Astrocyte of the hippocampus (primary cell): ENCODE measurements around the gene GNG7.

Experiments
- DNase-seq: peaks from one replicate; pipeline ENCODE4 v3.0.0; 2011; ENCODE audit warnings: low read depth, low spot score

Gene GNG7

GRCh38 chr19:2702170-2703076, at the start of gene GNG7:
Gene GNG7, minus strand, starts transcription at chr19:2702694. Its CDS starts 182,006 bp downstream, at chr19:2520688.
- DNase-seq, result peak; percentile 96

- no peak for DNase-seq
These were observed 48.9 kb upstream of the GNG7 start for GRCh38 chr19:2751438-2751830.

- DNase-seq, result no peak
These were observed 48.4 kb upstream of the GNG7 start for GRCh38 chr19:2750808-2751437.

GRCh38 chr19:2747349-2747748, 44.9 kb upstream of the GNG7 start:
- no peak for DNase-seq

- DNase-seq, result no peak
These were observed 41.6 kb upstream of the GNG7 start for GRCh38 chr19:2744113-2744512.

GRCh38 chr19:2743099-2743498, 40.6 kb upstream of the GNG7 start:
- DNase-seq, result no peak

GRCh38 chr19:2740314-2740656, 37.8 kb upstream of the GNG7 start:
- DNase-seq, result no peak

- DNase-seq, result peak; percentile 99
These were observed 37.3 kb upstream of the GNG7 start, which contains the start of gene SLC39A3 for GRCh38 chr19:2739602-2740313. Gene SLC39A3, minus strand, starts transcription at chr19:2740017. Its CDS starts 2,760 bp downstream, at chr19:2737257.

- DNase-seq, result no peak
These were observed 34.2 kb upstream of the GNG7 start for GRCh38 chr19:2736550-2737190.

GRCh38 chr19:2735374-2735773, 32.9 kb upstream of the GNG7 start:
- DNase-seq, result no peak

- no peak for DNase-seq
These were observed 32.2 kb upstream of the GNG7 start for GRCh38 chr19:2734589-2735288.

GRCh38 chr19:2733930-2734588, 31.6 kb upstream of the GNG7 start:
- DNase-seq, result no peak

- no peak for DNase-seq
These were observed 30.4 kb upstream of the GNG7 start for GRCh38 chr19:2732883-2733282.

GRCh38 chr19:2732157-2732725, 29.7 kb upstream of the GNG7 start:
- no peak for DNase-seq

GRCh38 chr19:2731181-2731995, 28.9 kb upstream of the GNG7 start:
- no peak for DNase-seq

GRCh38 chr19:2729943-2730818, 27.7 kb upstream of the GNG7 start:
- DNase-seq, result no peak

- no peak for DNase-seq
These were observed 26.4 kb upstream of the GNG7 start for GRCh38 chr19:2728783-2729387.

GRCh38 chr19:2727640-2727944, 25.1 kb upstream of the GNG7 start:
- no peak for DNase-seq
